ENCODE results near the gene MAP3K21.

GRCh38 chr1:233406994-233407631 lies 79.6 kb downstream of the MAP3K21 start:
- TF ChIP-seq CTCF (IDR thresholded peaks at IDR 0.05) (no peak), POLR2A (IDR thresholded peaks at IDR 0.05) (no peak)

All from adrenal gland (tissue), 5 donors.